ENCODE data around the gene PRKAB1.

DNA sequence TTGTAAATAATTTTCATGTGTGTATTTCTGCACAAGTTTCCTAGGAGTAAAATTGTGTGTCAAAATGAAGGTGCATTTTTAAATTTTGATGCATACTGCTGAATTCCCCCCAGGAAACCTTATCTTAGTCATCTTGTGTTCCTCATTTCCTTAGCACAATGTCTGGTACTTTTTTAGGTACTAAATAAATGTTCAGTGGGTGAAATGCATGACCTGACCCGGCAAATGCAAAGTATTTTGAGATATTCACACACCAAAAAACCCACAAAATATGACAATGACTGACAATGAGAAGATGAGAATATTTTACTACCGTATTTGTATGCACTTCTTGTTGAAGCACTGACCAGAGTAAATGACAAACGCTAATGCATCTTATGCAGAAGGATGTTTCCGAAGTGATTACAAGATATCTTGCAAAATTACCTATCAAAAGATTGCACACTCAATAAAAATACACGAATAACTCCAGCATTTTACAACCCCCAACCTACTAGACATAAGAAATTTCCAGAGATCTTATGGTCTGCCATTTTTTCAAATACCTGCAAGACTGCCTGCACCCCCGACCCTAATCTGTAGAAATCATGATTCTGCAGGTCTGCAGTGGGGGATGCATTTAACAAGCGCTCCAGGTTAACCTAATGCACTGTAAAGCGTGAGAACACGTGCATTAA is 895 bp upstream of the PRKAB1 start:
- TF ChIP-seq, protein P1, sequence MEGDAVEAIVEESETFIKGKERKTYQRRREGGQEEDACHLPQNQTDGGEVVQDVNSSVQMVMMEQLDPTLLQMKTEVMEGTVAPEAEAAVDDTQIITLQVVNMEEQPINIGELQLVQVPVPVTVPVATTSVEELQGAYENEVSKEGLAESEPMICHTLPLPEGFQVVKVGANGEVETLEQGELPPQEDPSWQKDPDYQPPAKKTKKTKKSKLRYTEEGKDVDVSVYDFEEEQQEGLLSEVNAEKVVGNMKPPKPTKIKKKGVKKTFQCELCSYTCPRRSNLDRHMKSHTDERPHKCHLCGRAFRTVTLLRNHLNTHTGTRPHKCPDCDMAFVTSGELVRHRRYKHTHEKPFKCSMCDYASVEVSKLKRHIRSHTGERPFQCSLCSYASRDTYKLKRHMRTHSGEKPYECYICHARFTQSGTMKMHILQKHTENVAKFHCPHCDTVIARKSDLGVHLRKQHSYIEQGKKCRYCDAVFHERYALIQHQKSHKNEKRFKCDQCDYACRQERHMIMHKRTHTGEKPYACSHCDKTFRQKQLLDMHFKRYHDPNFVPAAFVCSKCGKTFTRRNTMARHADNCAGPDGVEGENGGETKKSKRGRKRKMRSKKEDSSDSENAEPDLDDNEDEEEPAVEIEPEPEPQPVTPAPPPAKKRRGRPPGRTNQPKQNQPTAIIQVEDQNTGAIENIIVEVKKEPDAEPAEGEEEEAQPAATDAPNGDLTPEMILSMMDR (IDR thresholded peaks at IDR 0.05) = no peak
- TF ChIP-seq POLR2AphosphoS5 (IDR thresholded peaks at IDR 0.05) = no peak
- no peak for TF ChIP-seq POLR2A (IDR thresholded peaks at IDR 0.05)
